GM06990 (cell line): ENCODE results near the gene MED20.

Experiments
- DNase-seq: peaks from one replicate; pipeline ENCODE4 v3.0.0-alpha.2; 2011; ENCODE audit not compliant: insufficient read length; ENCODE audit errors: extremely low read depth
- H3K27me3 ChIP-seq: replicated peaks from 2 replicates; pipeline ENCODE4 v1.6.0; 2011; ENCODE audit warnings: low read length; ENCODE audit not compliant: control insufficient read depth, insufficient read depth
- H3K36me3 ChIP-seq: 2 replicates; pipeline ENCODE4 v1.5.1; 2011; ENCODE audit warnings: low read length; ENCODE audit not compliant: control insufficient read depth, insufficient read depth
- H3K4me3 ChIP-seq: replicated peaks from 2 replicates; pipeline ENCODE4 v1.5.1; 2011; ENCODE audit warnings: low read depth, mild to moderate bottlenecking, control low read depth, low read length
- CTCF ChIP-seq: IDR thresholded peaks from 2 replicates; pipeline ENCODE4 v1.5.1; 2011; ENCODE audit warnings: low read length, control low read depth, mild to moderate bottlenecking, inconsistent platforms; ENCODE audit not compliant: insufficient read depth, poor library complexity, severe bottlenecking

The MED20 gene

GRCh38 chr6:41938590-41939175 is 17.7 kb upstream of the MED20 start:
- Histone ChIP-seq H3K36me3 (peaks cover 19% of the 10 kb centered on the region), H3K4me3 (no peak overlapping the region), H3K27me3 (no peaks in the 10 kb centered on the region)
- no peak for TF ChIP-seq CTCF
- DNase-seq: no peak

GRCh38 chr6:41937861-41938574 is 17.1 kb upstream of the MED20 start:
- Histone ChIP-seq H3K27me3 (no peaks in the 10 kb centered on the region), H3K4me3 (no peak overlapping the region), H3K36me3 (peaks cover 21% of the 10 kb centered on the region)
- DNase-seq: no peak
- TF ChIP-seq CTCF: no peak

- no peak for DNase-seq
- no peak for TF ChIP-seq CTCF
- no peak overlapping the region for H3K4me3 ChIP-seq
- no peaks in the 10 kb centered on the region for H3K27me3 ChIP-seq
- H3K36me3 ChIP-seq: peaks cover 25% of the 10 kb centered on the region
Measured at GRCh38 chr6:41937472-41937860, 16.5 kb upstream of the MED20 start.

- H3K4me3 ChIP-seq: no peak overlapping the region
Measured at GRCh38 chr6:41936073-41936837, 15.3 kb upstream of the MED20 start.

GRCh38 chr6:41935685-41936072 is 14.7 kb upstream of the MED20 start:
- H3K4me3 ChIP-seq: no peak overlapping the region
- TF ChIP-seq CTCF: no peak
- peaks cover 38% of the 10 kb centered on the region for H3K36me3 ChIP-seq
- peak; percentile 31 for DNase-seq
- no peaks in the 10 kb centered on the region for H3K27me3 ChIP-seq

More at GRCh38 chr6:41936073-41936837, 15.3 kb upstream of the MED20 start:
- Histone ChIP-seq H3K36me3 (peaks cover 34% of the 10 kb centered on the region), H3K27me3 (no peaks in the 10 kb centered on the region)
- TF ChIP-seq CTCF: peak; percentile 91
- DNase-seq: peak; percentile 60
